ENCODE results near the gene NINJ2. TPM values are rescaled to one million over a fixed set of nuclear protein-coding genes. Genes with fewer than 3 reads are reported as not detected.

NINJ2 gene
- total RNA-seq, 1 experiment from 2014 or later: 5.0 TPM

DNA sequence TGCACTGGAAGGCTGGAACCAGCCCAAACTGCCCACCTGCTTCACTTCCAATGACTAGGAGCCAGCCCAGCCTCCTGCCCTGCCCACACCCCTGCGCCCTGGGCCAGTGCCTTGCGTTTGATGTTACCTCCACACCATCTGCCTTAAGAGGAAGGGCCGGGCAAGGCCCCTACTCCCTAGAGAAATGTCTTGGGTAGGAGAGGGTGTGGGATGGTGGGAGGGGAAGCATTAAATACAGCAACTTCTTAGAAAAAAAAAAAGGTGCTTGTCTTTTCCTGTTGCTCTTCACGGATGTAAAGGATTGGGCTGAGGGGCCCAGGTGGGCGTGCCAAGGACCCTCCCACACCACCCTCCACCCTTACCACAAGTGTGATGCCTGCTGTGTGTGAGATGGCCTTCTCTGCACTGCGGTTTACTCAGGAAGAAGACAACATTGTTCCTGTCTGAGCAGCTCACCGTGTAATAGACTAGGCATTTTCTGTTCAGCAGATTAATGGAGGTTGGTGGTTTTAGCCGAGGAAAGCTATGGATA, 99.9 kb downstream of the NINJ2 start:
- in situ Hi-C loops (cut with HindIII; ENCODE audit: low sequenced_read_pairs): no loop called here
- DNase-seq (ENCODE audit: low spot score): no peak

GRCh38 chr12:562634-563033, 100.6 kb downstream of the NINJ2 start:
- in situ Hi-C loops (cut with HindIII; ENCODE audit: low sequenced_read_pairs): no loop called here
- no peak for DNase-seq (ENCODE audit: low spot score)

DNA sequence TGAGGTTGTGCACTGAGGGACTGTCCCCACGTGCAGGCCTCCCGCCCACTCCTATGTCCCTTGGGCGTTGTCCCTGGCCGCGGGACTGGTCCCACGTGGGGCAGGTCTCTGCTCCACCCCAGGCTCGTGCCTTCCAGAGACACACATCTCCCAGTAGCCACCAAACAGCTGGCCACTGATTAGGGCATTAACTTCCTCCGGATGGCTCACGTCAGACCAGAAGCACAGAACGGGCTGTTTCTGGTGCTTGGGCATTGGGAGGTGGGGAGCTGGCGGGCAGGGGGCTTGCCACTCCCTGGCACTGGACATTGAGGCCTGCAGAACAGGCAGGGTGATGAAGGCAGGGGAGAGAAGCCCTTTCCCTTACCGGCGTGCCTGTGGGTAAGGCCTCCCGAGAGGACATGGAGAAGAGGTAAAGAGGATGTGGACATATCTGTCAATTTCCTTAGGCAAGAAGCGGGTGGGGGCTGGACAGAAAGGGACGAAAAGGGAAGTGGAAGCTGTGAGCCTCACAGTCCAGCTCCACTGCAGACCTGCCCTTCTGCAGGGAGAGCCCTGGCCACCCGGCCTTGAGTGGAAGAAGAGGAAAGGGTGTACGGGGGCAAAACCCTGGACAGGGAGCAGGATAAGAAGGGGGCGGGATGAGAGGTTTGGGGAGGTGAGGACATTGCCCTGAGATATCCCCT, 101.2 kb downstream of the NINJ2 start:
- DNase-seq (ENCODE audit: low spot score): no peak
- in situ Hi-C loops (cut with HindIII; ENCODE audit: low sequenced_read_pairs): no loop called here

GRCh38 chr12:561391-561705, 101.9 kb downstream of the NINJ2 start:
- in situ Hi-C loops (cut with HindIII; ENCODE audit: low sequenced_read_pairs): no loop called here
- no peak for DNase-seq (ENCODE audit: low spot score)

GRCh38 chr12:560691-561390, 102.4 kb downstream of the NINJ2 start:
- DNase-seq (ENCODE audit: low spot score): no peak
- in situ Hi-C loops (cut with HindIII; ENCODE audit: low sequenced_read_pairs): no loop called here

- in situ Hi-C loops (cut with HindIII; ENCODE audit: low sequenced_read_pairs): no loop called here
- DNase-seq (ENCODE audit: low spot score): no peak
These were observed 103.3 kb downstream of the NINJ2 start for GRCh38 chr12:559906-560455.

DNA sequence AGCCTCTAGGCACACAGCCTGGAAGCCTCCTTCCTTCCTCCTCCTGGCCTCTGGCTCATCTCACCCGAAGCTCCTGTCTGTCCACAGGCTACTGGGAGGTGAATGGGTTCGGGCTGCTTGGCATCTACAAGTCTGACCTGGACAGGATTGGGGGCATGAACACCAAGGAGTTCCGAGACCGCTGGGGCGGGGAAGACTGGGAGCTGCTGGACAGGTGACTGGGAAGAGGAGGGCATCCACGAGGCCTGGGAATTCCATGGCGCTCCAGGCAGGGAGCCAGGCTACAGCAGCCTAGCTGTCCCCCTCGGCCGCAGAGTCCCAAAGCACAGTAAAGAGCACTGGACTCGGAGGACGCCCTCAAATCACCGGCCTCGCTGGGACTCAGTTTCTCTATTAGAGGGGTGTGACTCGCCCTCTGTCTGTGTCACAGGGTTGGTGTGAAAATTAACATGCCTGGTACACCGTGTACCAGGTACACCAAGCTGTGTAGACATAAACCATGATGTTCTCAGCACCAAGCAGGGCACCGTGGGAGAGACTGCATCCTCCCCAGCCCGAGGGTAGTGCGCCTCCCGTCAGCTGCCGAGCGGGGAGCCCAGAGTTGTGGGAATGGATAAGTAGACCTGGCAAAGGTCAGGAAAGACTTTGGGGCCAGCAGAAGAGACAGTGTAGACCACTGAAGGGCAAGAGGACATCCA, 103.9 kb downstream of the NINJ2 start:
- DNase-seq (ENCODE audit: low spot score): no peak
- in situ Hi-C loops (cut with HindIII; ENCODE audit: low sequenced_read_pairs): no loop called here

DNA sequence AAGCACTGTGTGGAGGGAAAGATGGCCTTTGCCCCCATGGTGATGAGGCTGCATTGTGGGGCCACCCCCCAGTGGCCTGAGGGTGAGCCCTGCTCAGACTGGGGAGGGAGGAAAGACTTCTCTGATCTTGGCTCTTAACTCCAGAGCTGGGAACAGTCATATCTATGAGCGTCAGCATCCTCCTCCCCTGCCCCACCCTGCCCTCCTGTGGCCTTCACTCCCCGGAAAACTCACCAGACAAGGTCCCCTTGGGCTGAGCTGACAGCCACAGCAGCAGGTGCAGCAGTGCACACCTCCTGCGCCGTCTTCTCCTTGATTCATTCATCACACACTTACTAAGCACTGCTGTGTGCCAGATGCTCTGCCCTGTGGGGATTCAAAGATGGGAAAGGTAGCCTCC, 104.7 kb downstream of the NINJ2 start:
- in situ Hi-C loops (cut with HindIII; ENCODE audit: low sequenced_read_pairs): no loop called here
- no peak for DNase-seq (ENCODE audit: low spot score)

DNA sequence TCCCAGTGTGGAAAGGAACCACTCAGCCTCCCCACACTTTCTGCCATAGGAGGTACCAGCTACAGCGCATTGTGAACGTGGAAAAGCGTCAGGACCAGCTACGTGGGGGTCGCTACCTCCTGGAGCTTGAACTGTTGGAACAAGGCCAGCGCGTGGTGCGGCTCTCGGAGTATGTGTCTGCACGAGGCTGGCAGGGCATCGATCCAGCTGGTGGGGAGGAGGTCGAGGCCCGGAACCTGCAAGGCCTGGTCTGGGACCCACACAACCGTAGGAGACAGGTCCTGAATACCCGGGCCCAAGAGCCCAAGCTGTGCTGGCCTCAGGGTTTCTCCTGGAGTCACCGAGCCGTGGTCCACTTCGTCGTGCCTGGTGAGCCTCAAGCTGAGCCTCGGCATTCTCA, 106.7 kb downstream of the NINJ2 start:
- DNase-seq (ENCODE audit: low spot score): no peak
- in situ Hi-C loops (cut with HindIII; ENCODE audit: low sequenced_read_pairs): no loop called here

- in situ Hi-C loops (cut with HindIII; ENCODE audit: low sequenced_read_pairs): no loop called here
- DNase-seq (ENCODE audit: low spot score): no peak
These were observed 109.3 kb downstream of the NINJ2 start for GRCh38 chr12:554001-554285.

DNA sequence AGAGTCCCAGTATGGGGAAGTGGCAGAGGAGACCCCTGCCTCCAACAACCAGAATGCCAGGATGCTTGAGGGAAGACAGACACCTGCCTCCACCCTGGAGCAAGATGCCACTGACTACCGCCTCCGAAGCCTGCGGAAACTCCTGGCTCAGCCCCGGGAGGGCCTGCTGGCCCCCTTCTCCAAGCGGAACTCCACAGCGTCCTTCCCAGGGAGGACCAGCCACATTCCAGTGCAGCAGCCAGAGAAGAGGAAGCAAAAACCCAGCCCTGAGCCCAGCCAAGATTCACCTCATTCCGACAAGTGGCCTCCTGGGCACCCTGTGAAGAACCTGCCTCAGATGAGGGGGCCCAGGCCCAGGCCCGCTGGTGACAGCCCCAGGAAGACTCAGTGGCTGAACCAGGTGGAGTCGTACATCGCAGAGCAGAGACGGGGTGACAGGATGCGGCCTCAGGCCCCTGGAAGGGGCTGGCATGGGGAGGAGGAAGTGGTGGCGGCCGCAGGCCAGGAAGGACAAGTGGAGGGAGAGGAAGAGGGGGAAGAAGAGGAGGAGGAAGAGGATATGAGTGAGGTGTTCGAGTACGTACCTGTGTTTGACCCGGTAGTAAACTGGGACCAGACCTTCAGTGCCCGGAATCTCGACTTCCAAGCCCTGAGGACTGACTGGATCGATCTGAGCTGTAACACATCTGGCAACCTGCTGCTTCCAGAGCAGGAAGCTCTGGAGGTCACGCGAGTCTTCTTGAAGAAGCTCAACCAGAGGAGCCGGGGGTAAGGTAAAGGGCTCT, 109.8 kb downstream of the NINJ2 start:
- in situ Hi-C loops (cut with HindIII; ENCODE audit: low sequenced_read_pairs): no loop called here
- no peak for DNase-seq (ENCODE audit: low spot score)

DNA sequence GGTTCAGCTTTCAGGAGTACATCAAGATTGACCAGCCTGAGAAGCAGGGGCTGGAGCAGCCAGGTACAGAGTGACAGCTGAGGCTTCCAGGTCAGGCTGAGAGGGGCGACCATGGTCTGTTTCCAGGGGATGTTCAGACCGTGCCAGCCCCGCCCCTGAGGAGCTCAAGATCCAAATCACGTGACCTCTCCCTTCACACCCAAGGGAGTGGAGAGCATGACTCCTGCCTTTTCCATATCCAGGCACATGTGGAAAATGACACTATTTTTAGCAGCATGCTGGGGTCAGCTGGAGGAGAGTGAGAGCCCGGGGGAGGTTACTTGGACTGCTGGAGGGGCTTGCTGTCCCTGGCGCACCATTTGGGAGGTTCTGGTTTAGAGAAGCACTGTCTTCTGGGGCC, 110.8 kb downstream of the NINJ2 start:
- in situ Hi-C loops (cut with HindIII; ENCODE audit: low sequenced_read_pairs): no loop called here
- DNase-seq (ENCODE audit: low spot score): no peak

DNA sequence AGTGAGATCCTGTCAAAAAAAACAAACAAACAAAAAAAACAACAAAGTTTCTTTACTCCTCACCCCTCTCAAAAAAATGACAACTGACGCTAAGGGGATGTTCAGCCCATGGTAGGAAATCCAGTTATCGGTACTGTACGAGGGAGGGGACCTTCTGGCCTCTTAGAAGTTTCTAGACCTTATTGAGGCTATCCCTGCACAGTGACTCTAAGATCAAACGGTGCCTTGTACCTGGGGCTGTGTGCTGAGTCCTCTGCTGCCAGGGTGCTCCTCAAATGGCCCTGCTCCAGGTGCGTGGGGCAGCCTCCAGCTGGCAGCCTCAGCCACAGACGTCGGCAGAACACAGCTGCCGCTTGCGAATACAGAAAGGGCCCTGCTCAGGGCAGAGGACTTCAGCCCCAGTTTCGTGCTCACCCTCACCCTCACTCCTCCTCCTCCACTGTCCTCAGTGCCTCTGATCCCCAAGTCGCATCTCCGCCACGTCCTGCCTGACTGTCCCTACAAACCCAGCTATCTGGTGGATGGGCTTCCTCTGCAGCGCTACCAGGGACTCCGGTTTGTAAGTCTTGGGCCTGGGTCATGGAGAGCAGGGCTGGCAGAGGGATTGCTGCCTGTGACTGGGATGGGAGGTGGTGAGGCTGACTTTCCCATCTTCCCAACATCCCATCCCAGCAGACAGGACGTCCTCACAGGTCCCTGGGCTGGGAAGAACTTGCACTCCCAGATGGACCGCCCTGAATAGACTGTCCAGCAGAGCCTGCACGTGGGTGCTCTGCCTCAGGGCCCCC, 112.6 kb downstream of the NINJ2 start:
- in situ Hi-C loops (cut with HindIII; ENCODE audit: low sequenced_read_pairs): no loop called here
- DNase-seq (ENCODE audit: low spot score): no peak

DNA sequence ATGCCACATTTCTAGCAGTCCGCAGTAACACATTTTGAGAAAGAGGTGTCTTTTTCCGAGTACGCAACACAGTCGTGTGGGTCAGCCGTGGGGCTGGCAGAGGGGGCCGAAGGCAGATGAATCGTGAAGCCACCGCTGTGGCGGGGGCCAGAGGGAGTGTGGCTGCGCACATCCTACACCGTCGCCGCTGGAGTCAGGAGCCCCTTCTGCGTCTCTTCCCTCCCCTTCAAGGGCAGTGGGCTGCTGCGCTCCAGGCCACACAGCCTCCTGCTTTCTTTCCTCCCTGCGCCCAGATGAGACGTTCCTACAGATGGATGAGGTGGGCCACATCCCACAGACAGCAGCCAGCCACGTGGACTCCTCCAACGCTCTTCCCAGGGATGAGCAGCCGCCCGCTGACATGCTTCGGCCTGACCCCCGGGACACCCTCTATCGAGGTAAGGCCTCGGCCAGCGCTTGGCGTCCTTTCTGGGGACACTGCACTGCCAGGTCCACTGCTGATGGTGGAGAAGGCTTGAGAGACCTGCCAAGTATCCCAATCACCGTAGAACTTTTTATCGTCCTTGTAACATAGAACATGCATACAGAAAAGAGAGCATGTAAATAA, 113.7 kb downstream of the NINJ2 start:
- in situ Hi-C loops (cut with HindIII; ENCODE audit: low sequenced_read_pairs): no loop called here

GRCh38 chr12:547883-548470, 115.3 kb downstream of the NINJ2 start:
- in situ Hi-C loops (cut with HindIII; ENCODE audit: low sequenced_read_pairs): no loop called here
- no peak for DNase-seq (ENCODE audit: low spot score)

More for the DNA sequence above, 113.7 kb downstream of the NINJ2 start:
- DNase-seq (ENCODE audit: low spot score): no peak

DNA sequence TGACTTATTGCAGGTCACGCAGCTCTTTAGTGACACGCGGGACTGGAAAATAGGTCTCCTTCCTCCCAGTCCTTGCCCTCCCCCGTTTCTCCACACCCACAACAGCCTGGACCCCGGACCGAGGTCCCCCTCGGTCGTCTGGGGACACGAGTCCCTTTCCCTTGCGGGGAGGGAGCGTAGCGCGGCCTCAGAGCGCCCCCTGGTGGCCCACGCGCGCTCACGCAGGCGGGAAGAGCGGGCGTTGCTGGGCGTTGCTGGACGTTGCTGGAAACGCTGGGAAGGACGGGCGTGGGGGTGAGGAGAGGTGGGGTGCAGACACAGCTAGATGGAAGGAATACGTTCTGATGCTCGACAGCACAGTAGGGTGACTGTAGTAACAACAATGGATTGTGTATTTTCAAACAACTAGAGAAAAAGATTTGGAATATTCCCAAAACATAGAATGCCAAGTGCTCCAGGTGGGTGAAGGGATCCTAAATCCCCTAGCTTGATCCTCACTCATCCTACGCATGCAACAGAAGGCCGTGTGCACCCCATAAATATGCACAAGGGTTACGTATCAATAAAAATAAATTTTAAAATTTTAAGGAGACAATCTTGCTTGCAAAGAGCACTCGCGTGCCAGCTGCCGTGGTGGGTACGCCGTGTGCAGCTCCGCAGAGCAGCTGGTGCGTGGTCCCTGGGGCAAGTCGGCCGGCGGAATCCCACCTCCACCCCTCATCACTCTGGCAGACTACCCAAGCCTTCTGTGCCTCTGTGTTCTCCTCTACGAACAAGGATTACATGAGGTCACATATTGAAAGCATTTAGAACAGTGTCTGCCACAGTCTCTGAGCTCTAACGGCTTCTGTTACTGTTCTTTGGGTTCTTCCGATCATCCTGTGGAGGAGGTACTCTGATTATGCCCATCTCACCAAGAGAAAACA, 116.1 kb downstream of the NINJ2 start:
- in situ Hi-C loops (cut with HindIII; ENCODE audit: low sequenced_read_pairs): no loop called here
- peak; percentile 55 for DNase-seq (ENCODE audit: low spot score)

DNA sequence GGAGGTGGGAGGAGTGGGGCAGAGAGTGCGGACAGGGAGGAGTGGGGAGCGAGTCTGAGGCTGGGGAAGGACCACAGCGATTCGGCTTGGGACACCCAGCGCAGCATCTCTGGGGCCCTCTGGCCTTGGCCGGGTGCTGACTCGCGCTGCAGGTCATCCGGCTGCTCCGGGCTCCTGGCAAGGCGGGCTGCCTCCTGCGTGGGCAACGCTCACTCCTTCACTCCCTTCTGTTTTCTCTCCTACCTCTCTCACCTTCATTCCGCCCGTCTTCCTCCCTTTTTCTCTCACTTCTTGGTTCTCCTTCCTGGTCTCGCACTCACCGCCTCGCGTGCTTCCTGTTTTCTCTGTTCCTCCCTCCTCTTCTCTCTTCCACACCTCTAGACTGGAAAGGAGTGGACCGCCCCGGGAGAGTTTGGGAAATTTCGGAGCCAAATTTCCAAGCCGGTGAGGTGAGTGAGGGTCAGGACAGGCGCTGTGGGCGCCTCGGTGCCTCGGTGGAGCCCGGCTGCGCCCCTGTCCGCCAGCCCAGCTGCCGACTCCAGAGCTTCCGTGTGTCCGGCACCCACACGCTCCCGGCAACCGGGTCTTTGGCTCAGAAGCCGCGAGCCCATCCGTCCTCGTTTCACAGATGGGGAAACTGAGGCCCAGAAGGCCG, 116.9 kb downstream of the NINJ2 start:
- no peak for DNase-seq (ENCODE audit: low spot score)
- in situ Hi-C loops (cut with HindIII; ENCODE audit: low sequenced_read_pairs): no loop called here
